Skeletal muscle satellite cell (primary cell): Measurements from ENCODE around the gene FOXP1.

Experiments used
- H3K27me3 ChIP-seq: 2 replicates; pipeline ENCODE4 v1.7.0; 2013; ENCODE audit warnings: low read length; ENCODE audit not compliant: control insufficient read depth, insufficient read depth
- H3K36me3 ChIP-seq: 2 replicates; pipeline ENCODE4 v1.7.0; 2013; ENCODE audit warnings: mild to moderate bottlenecking, control low read depth, low read length; ENCODE audit not compliant: insufficient read depth
- H3K4me1 ChIP-seq: 2 replicates; pipeline ENCODE4 v1.7.0; 2013; ENCODE audit warnings: low read length; ENCODE audit not compliant: control insufficient read depth, insufficient read depth
- H3K4me2 ChIP-seq: 2 replicates; pipeline ENCODE4 v1.7.0; 2013; ENCODE audit warnings: mild to moderate bottlenecking, low read length
- H3K4me3 ChIP-seq: 2 replicates; pipeline ENCODE4 v1.7.0; 2013; ENCODE audit warnings: low read length
- H3K9ac ChIP-seq: 2 replicates; pipeline ENCODE4 v1.7.0; 2013; ENCODE audit warnings: mild to moderate bottlenecking, low read depth, low read length, moderate library complexity
- H3K9me3 ChIP-seq: replicated peaks from 2 replicates; pipeline ENCODE4 v1.7.0; 2013; ENCODE audit warnings: mild to moderate bottlenecking, control low read depth, low read length

The FOXP1 gene

DNA sequence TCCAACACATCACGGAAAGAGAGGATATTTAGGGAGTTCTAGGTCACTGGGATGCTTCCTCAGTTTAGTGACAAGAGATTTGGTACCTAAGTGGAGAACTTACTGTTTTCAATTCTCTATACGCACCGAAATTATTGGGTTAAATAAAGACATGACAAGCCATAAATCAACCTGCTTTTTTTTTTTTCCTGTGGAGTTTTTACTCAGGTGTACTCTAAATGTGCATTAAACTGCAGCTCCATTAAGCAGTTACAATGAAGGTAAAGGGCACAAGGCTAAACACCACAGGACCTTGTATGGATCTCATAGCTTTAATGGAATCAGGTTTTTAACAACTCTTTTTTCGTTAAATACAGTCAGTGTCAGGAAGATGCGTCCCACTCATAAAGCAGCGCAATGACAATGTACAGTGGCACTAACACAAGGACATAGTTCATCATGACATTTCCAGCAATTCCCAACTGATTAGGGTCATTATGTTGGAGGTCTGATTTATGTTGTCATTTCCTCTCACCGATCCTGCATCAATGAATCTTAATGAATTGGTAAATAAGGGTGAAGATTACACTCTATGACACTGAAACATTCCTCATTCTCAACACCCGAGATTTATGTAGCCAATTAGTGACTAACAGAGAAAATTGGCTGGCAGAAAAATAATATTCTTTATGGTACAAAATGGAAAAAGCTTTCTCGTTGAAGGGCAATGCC is 355.2 kb downstream of the FOXP1 start:
- H3K36me3 ChIP-seq = no peaks in the 10 kb centered on the region
- H3K4me3 ChIP-seq = no peak overlapping the region
- H3K9ac ChIP-seq = no peak overlapping the region
- no peaks in the 10 kb centered on the region for H3K27me3 ChIP-seq
- H3K4me2 ChIP-seq = no peak overlapping the region
- no peaks in the 10 kb centered on the region for H3K9me3 ChIP-seq
- peaks cover 16% of the 10 kb centered on the region for H3K4me1 ChIP-seq

DNA sequence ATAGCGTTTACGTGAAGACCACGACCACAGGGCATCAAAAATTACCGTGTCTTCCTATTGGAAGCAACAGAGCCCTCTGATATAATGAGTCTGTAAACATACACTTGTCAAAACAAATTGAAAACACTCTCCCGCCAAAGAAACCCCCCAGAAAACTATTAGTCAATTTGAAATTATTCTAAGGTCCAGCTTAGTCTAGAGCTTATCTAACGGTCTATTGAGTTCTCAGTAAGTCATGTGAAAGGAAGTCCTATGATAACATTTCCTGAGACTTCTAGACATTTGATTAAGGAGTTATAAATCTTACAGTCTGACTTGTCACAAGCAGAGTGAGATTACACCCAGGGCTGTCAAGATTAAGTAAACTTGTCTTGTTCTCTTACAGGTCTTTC is 356.3 kb downstream of the FOXP1 start:
- Histone ChIP-seq H3K4me1 (peaks cover 16% of the 10 kb centered on the region), H3K36me3 (no peaks in the 10 kb centered on the region), H3K4me2 (peak overlapping the region; percentile 57), H3K9ac (no peak overlapping the region), H3K9me3 (no peaks in the 10 kb centered on the region), H3K4me3 (no peak overlapping the region), H3K27me3 (no peaks in the 10 kb centered on the region)

DNA sequence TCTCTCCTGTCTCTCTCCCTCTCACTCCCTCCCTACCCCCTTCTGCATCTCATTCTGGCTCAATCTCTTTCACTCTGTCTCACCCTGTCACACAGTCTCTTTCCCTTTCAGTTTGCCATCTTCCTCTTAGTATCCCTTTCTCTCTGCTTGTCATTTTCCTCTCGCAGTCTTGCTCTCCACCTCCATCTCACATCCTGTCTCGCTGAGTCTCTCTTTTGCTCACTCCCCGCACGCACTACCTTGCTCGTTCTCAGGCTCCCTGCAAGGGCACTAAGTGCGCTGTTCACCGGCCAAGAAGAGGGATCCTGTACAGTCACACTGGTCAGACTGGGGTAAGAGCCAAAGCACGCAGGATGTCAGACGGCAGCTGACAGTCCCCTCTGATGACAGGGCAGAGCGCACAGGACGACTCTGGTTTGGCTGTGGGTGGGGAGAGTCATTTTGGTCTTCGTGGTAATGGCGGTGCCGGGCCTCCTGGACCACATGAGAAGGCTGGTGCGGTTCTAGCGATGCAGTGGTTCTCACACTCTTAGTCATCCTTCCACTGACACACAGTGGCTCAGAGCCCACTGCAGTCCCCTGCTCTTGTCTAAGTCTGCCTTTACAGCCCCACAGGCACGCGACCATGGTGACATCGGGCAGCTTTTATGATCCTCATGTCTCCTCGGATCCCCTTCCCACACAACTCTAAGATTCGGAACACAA is 356.8 kb downstream of the FOXP1 start:
- no peaks in the 10 kb centered on the region for H3K36me3 ChIP-seq
- no peaks in the 10 kb centered on the region for H3K27me3 ChIP-seq
- H3K4me3 ChIP-seq = peak overlapping the region; percentile 31
- peak overlapping the region; percentile 9 for H3K9ac ChIP-seq
- H3K4me1 ChIP-seq = peaks cover 16% of the 10 kb centered on the region
- H3K4me2 ChIP-seq = peak overlapping the region; percentile 57
- no peaks in the 10 kb centered on the region for H3K9me3 ChIP-seq

DNA sequence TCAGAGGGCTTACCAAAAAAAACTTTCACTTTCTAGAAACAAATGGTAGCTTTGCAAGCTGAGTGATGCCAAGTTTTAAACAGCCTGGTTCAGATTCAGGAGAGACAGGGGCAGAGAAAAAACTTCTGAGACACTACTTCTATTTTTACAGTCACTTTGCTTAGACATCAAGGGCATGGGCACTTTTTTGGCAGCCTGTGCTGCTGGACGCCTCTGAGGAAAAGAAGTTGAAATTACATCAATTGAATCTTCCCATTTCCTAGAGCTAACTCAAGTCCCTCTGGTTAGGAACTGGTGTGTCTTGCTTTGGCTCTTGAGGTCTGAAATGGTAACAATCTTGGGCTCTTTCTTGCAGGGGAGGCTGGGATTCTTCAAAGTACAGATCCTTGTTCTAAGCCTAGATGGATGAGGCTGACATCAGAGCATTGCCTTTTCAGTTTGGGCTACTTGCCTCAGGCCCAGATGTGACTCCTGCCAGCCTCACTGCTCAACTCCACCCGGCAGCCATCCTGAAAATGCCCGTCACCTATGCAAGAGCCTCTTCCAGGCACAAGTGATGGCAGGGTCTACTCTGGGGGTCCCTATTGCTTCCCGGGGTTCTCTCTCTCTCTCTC is 357.5 kb downstream of the FOXP1 start:
- Histone ChIP-seq H3K9ac (peak overlapping the region; percentile 9), H3K36me3 (no peaks in the 10 kb centered on the region), H3K4me2 (peak overlapping the region; percentile 57), H3K27me3 (no peaks in the 10 kb centered on the region), H3K4me3 (peak overlapping the region; percentile 31), H3K4me1 (peaks cover 16% of the 10 kb centered on the region), H3K9me3 (no peaks in the 10 kb centered on the region)

DNA sequence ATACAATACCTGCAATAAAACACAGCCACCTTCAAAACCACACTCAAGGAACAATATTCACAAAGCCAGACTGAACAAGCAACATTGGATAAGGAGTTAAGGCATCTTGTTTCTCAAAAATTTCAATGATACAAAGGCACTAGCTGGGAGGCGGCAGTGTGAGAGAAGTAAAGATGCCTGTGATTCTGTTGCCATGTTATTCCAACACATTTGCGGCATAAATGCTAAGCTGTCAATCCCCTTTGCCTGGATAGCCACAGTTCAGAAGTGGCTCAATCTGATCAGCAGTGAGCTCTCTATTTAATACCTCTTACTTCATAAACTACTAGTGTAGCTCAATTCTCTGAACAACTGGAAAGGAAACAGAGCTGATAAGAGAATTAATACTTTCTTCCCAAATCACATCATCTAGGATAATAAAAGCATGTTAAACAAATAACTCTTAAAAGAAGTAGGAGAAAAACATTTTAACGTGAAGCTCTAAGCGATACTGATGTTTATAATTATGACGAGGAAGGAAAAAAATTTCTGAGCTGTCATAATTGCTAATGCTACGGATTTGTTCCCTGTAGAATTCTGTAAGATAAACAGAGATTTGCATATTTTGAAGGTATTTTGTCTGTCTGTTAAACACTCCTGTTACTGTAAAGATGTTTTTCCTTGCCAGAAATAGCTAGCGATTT is 358.4 kb downstream of the FOXP1 start:
- Histone ChIP-seq H3K4me1 (peaks cover 16% of the 10 kb centered on the region), H3K36me3 (no peaks in the 10 kb centered on the region), H3K27me3 (no peaks in the 10 kb centered on the region), H3K9me3 (no peaks in the 10 kb centered on the region), H3K9ac (no peak overlapping the region), H3K4me2 (no peak overlapping the region), H3K4me3 (no peak overlapping the region)

DNA sequence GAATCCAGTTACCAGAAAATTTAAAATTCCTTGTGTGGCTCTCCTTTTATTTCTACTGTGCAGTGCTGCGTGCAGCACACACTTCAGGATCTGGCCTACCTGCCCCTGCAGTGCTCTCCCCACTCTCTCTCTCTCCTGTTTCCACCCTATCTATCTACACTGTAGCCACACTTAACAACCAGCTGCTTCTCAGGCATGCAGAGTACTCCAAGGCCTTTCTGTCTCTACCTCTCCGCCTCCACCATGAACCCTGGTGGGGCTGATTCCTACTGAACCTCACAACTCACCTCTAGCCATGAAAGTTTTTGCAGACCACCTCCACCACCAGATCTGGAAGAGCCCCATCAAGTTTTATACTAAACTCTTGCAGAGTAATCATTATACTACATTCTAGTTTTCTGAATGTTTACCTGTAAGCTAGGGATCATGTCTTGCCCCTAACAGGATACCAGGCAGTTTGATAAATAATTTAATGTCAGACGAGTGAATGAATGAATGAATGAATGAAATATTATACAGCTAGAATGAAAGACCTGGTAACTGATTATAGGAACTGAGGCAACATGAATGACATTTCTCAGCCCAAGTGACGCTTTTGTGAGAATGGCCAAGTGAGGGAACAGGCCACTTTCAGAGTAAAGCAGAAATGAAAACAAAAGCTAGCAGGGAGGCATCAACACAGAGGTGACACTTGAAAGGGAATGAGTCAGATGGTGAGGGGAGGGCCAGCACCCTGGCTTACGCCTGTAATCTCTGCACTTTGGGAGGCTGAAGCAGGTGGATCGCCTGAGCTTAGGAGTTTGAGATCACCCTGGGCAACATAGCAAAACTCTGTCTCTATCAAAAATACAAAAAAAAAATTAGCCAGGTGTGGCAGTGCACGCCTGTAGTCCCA is 363.5 kb downstream of the FOXP1 start:
- Histone ChIP-seq H3K4me3 (no peak overlapping the region), H3K36me3 (no peaks in the 10 kb centered on the region), H3K9me3 (no peaks in the 10 kb centered on the region), H3K4me2 (no peak overlapping the region), H3K9ac (no peak overlapping the region), H3K4me1 (no peaks in the 10 kb centered on the region), H3K27me3 (no peaks in the 10 kb centered on the region)

DNA sequence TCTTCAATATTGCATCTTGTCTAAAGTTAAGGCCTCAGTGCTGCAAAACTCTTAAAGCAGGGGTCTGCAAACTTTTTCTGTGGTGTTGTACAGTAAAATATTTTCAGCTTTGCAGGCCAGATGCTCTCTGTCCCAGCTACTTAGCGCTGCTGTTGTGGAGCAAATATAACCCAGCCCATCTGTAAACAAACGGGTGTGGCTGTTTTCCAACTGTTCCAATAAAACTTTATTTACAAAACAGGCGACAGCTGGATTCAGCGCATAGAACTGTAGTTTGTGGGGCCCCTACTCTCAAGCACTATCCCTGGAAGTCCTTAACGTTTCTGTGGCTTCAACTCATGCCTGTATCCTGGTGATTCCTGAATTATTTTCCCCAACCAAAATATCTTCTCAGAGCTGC is 365.0 kb downstream of the FOXP1 start:
- Histone ChIP-seq H3K9me3 (no peaks in the 10 kb centered on the region), H3K36me3 (no peaks in the 10 kb centered on the region), H3K4me2 (no peak overlapping the region), H3K4me1 (no peaks in the 10 kb centered on the region), H3K9ac (no peak overlapping the region), H3K4me3 (no peak overlapping the region), H3K27me3 (no peaks in the 10 kb centered on the region)

DNA sequence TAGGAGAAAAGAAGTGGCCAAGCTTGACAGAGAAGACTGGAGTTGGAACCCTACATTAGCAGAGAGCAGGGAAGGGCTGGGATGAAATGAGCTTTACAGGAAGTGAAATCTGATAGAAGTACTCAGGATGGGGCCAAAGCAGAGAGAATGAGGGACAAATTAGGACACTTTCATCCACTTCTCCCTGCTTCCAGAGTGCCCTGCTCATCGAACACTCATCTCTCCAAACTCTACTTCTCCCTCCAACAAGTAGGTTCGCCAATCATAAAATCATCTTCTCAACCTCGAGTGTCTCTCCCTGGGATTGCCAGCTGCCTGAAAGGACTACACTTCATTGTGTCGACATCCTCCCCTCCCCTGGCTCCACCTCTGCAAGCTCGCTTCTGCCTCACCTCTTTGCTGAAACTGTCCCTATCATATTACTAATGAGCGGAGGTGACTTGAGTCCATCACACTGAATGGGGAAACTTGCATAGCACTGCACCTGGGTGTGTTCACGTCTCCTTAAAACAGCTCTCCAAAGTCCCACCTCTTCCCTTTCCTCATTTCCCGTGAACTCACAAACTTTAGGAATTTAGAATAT is 365.8 kb downstream of the FOXP1 start:
- Histone ChIP-seq H3K4me3 (no peak overlapping the region), H3K4me1 (no peaks in the 10 kb centered on the region), H3K9ac (no peak overlapping the region), H3K4me2 (no peak overlapping the region), H3K9me3 (no peaks in the 10 kb centered on the region), H3K36me3 (no peaks in the 10 kb centered on the region), H3K27me3 (no peaks in the 10 kb centered on the region)

DNA sequence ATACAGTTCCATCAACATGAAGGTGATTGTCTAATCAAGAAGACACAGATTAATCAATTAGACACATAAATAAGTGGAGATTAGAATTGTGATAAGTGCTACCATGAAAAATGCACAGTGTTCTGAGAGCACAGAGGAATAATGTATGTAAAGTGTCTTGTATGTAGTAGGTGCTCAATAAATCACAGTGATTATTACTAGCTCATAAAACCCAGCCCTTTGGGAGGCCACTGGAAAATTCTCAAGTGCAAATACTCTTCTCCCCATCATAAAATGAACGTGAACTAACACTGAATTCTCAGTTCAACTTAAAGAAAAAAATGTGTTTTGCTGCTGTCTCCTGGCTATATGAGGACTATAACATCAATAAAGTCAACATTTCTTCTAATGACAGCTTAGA is 368.2 kb downstream of the FOXP1 start:
- Histone ChIP-seq H3K4me2 (no peak overlapping the region), H3K27me3 (no peaks in the 10 kb centered on the region), H3K9me3 (no peaks in the 10 kb centered on the region), H3K36me3 (no peaks in the 10 kb centered on the region), H3K9ac (no peak overlapping the region), H3K4me1 (peaks cover 10% of the 10 kb centered on the region), H3K4me3 (no peak overlapping the region)

DNA sequence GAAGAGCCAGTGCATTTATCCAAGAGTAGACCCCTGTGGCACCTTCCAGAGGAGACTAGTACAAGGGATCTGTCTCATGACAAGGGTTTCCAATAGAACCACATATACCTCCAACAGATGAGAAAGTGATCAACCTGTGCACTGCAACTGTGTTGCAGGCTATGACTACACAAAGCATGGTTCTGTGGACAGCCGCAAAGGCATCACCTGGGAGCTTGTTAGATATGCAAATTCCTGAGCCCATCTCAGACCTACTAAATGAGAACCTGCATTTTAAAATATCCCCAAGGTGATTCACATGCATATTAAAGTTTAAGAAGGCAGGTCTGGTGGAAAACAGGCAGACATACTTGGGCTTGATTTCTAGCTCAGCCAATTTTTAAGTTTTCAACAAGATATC is 368.7 kb downstream of the FOXP1 start:
- no peaks in the 10 kb centered on the region for H3K9me3 ChIP-seq
- no peak overlapping the region for H3K9ac ChIP-seq
- peaks cover 15% of the 10 kb centered on the region for H3K4me1 ChIP-seq
- no peak overlapping the region for H3K4me3 ChIP-seq
- H3K4me2 ChIP-seq = no peak overlapping the region
- H3K36me3 ChIP-seq = no peaks in the 10 kb centered on the region
- H3K27me3 ChIP-seq = no peaks in the 10 kb centered on the region
